Keratinocyte (primary cell): Measurements from ENCODE around the gene KIF13A.

Experiments
- EZH2 ChIP-seq: IDR thresholded peaks from one replicate; pipeline ENCODE4 v1.6.1; 2012; ENCODE audit warnings: inconsistent platforms, mild to moderate bottlenecking, low read length, moderate library complexity
- TF ChIP-seq, protein P1 (sequence below), 3 experiments: IDR thresholded peaks in 1 of 3; conservative IDR thresholded peaks in 1 of 3; optimal IDR thresholded peaks in 1 of 3; 2 replicates in 2 of 3; 3 replicates in 1 of 3; pipeline versions ENCODE3 to v1.5.1; 2011; ENCODE audit warnings: low read length in 3 of 3, mild to moderate bottlenecking in 3 of 3, moderate library complexity in 2 of 3, control low read depth in 1 of 3, inconsistent platforms in 1 of 3; ENCODE audit not compliant: insufficient read depth in 2 of 3; ENCODE audit errors: extremely low read depth in 1 of 3

DNA sequence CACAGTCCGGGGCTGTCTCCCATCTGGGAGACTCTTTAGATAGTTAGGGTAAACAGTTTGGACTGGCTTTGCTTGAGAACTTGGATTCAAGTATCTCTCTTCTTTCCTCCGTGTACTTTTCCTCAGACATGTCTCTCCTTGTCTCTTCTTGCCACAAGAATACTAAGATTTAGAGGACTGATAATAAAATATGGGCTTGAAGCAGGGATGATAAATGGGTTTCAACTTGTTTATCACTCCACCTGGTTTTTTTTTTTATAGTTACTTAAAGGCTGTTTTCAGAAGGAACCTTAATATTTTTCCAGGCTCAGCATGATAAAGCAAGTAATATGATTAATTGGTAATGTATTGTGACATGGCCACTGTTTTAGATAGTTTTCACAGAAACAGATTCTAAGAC lies 40.9 kb upstream of the KIF13A start:
- no peak for TF ChIP-seq EZH2
- TF ChIP-seq, protein P1, sequence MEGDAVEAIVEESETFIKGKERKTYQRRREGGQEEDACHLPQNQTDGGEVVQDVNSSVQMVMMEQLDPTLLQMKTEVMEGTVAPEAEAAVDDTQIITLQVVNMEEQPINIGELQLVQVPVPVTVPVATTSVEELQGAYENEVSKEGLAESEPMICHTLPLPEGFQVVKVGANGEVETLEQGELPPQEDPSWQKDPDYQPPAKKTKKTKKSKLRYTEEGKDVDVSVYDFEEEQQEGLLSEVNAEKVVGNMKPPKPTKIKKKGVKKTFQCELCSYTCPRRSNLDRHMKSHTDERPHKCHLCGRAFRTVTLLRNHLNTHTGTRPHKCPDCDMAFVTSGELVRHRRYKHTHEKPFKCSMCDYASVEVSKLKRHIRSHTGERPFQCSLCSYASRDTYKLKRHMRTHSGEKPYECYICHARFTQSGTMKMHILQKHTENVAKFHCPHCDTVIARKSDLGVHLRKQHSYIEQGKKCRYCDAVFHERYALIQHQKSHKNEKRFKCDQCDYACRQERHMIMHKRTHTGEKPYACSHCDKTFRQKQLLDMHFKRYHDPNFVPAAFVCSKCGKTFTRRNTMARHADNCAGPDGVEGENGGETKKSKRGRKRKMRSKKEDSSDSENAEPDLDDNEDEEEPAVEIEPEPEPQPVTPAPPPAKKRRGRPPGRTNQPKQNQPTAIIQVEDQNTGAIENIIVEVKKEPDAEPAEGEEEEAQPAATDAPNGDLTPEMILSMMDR (optimal IDR thresholded peaks at IDR 0.05 in 1 of 3, IDR thresholded peaks at IDR 0.05 in 1 of 3, conservative IDR thresholded peaks at IDR 0.05 in 1 of 3; ENCODE audit: extremely low read depth in 1 of 3, insufficient read depth in 2 of 3, low read length in 3 of 3), result no peak
